Hepatocyte (in vitro differentiated cells): ENCODE data around the gene DAAM1. TPM values are rescaled to one million over a fixed set of nuclear protein-coding genes. Genes with fewer than 3 reads are reported as not detected.

ENCODE experiments used
- DNase-seq: peaks from one replicate; pipeline ENCODE4 v3.0.0-alpha.2; 2016; ENCODE audit warnings: low spot score
- H2AFZ ChIP-seq: fragments of 200-600 bp; sonication (generic); 2 replicates; pipeline ENCODE4 v1.6.0; 2016; ENCODE audit warnings: antibody characterized with exemption, mild to moderate bottlenecking
- H3K27ac ChIP-seq: fragments of 200-600 bp; sonication (generic); 2 replicates; pipeline ENCODE4 v1.5.1; 2016; ENCODE audit warnings: mild to moderate bottlenecking
- H3K27me3 ChIP-seq: fragments of 200-600 bp; sonication (generic); 2 replicates; pipeline ENCODE4 v1.6.1; 2016
- H3K36me3 ChIP-seq: fragments of 200-600 bp; sonication (generic); replicated peaks from 2 replicates; pipeline ENCODE4 v1.5.1; 2016; ENCODE audit warnings: low read depth; ENCODE audit not compliant: insufficient read depth
- H3K4me1 ChIP-seq: fragments of 200-600 bp; sonication (generic); 2 replicates; pipeline ENCODE4 v1.5.1; 2016; ENCODE audit warnings: mild to moderate bottlenecking, moderate library complexity; ENCODE audit not compliant: insufficient read depth
- H3K4me2 ChIP-seq: fragments of 200-600 bp; sonication (generic); 2 replicates; pipeline ENCODE4 v1.6.0; 2016
- H3K4me3 ChIP-seq: fragments of 200-600 bp; sonication (generic); 2 replicates; pipeline ENCODE4 v1.5.1; 2016; ENCODE audit warnings: mild to moderate bottlenecking
- H3K79me2 ChIP-seq: fragments of 200-600 bp; sonication (generic); 2 replicates; pipeline ENCODE4 v1.6.0; 2017; ENCODE audit warnings: mild to moderate bottlenecking
- H3K9me2 ChIP-seq: fragments of 200-600 bp; sonication (generic); replicated peaks from 2 replicates; pipeline ENCODE4 v1.6.0; 2017; ENCODE audit warnings: mild to moderate bottlenecking; ENCODE audit not compliant: insufficient read depth
- H3K9me3 ChIP-seq: fragments of 200-600 bp; sonication (generic); 2 replicates; pipeline ENCODE4 v1.5.1; 2016; ENCODE audit warnings: low read depth, mild to moderate bottlenecking
- H4K20me1 ChIP-seq: fragments of 200-600 bp; sonication (generic); 2 replicates; pipeline ENCODE4 v1.6.0; 2016; ENCODE audit warnings: mild to moderate bottlenecking; ENCODE audit not compliant: insufficient read depth, poor library complexity, severe bottlenecking
- EZH2 ChIP-seq: fragments of 200-600 bp; sonication (generic); IDR thresholded peaks from 2 replicates; pipeline ENCODE4 v1.6.1; 2016; ENCODE audit warnings: antibody characterized with exemption, mild to moderate bottlenecking, borderline replicate concordance
- EZH2phosphoT487 ChIP-seq: fragments of 200-600 bp; sonication (generic); IDR thresholded peaks from one replicate; pipeline ENCODE4 v1.6.1; 2018; ENCODE audit warnings: antibody characterized with exemption, mild to moderate bottlenecking, low read depth, moderate library complexity; ENCODE audit not compliant: unreplicated experiment, severe bottlenecking
- WGBS: methylation state at CpG from one replicate; pipeline ENCODE4 v1.1.6; 2016; ENCODE audit warnings: low lambda C conversion rate; ENCODE audit errors: missing lambda C conversion rate; 5-methylcytosine and 5-hydroxymethylcytosine counted together
- polyA plus RNA-seq: library from polyadenylated mRNA; unstranded; fragments of >200 nt; fragmentation: Nextera tagmentation; extraction: Ambion mirVana; gene quantifications from 2 replicates; pipeline ENCODE4 v1.2.1, GENCODE V29; 2016
- total RNA-seq: library from RNA; depleted of rRNA; stranded (reverse); fragments of >200 nt; gene quantifications from 2 replicates; pipeline ENCODE4 v1.2.3, GENCODE V29; 2014
- TF ChIP-seq, protein P1 (sequence below): fragments of 200-600 bp; sonication (generic); IDR thresholded peaks from 2 replicates; pipeline ENCODE4 v1.5.1; 2016; ENCODE audit warnings: antibody characterized with exemption, mild to moderate bottlenecking; ENCODE audit not compliant: poor library complexity

The DAAM1 gene
- total and polyA plus RNA-seq, 2 experiments from 2014 or later, result 21.6 to 23.7 TPM

GRCh38 chr14:59297071-59297776 lies 108.8 kb downstream of the DAAM1 start:
- Histone ChIP-seq H3K4me2 (no peak overlapping the region), H3K27me3 (no peaks in the 10 kb centered on the region), H4K20me1 (no peaks in the 10 kb centered on the region), H3K9me3 (no peaks in the 10 kb centered on the region), H3K9me2 (no peaks in the 10 kb centered on the region), H3K36me3 (no peaks in the 10 kb centered on the region), H3K4me3 (no peak overlapping the region), H3K27ac (no peak overlapping the region), H2AFZ (no peak overlapping the region), H3K79me2 (peaks cover 8% of the 10 kb centered on the region), H3K4me1 (peaks cover 23% of the 10 kb centered on the region)
- TF ChIP-seq, protein P1, sequence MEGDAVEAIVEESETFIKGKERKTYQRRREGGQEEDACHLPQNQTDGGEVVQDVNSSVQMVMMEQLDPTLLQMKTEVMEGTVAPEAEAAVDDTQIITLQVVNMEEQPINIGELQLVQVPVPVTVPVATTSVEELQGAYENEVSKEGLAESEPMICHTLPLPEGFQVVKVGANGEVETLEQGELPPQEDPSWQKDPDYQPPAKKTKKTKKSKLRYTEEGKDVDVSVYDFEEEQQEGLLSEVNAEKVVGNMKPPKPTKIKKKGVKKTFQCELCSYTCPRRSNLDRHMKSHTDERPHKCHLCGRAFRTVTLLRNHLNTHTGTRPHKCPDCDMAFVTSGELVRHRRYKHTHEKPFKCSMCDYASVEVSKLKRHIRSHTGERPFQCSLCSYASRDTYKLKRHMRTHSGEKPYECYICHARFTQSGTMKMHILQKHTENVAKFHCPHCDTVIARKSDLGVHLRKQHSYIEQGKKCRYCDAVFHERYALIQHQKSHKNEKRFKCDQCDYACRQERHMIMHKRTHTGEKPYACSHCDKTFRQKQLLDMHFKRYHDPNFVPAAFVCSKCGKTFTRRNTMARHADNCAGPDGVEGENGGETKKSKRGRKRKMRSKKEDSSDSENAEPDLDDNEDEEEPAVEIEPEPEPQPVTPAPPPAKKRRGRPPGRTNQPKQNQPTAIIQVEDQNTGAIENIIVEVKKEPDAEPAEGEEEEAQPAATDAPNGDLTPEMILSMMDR, result no peak
- TF ChIP-seq EZH2, result no peak
- no peak for TF ChIP-seq EZH2phosphoT487
- 72% methylated on average over 5 of the region's 5 CpGs for WGBS
- DNase-seq, result no peak

DNA sequence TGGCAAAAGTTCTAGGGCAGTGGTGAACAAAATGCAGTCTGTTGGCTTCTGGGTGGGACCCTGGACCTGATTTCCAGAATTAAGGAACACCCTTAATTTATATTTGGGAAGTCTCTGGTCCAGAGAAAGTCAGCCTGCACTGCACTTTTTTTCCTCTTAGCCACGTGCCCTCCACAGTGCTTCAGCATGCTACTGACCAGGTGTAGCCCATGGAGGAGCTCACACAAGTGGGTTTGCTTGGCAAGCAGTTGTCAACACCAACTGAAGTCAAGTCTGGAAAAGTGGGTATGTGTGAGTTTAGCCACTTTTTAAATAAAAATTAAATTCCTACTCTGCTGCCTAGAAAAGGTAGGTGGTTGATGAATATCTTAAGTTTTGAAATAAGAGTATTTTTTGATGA lies 111.3 kb downstream of the DAAM1 start:
- no peak for DNase-seq

DNA sequence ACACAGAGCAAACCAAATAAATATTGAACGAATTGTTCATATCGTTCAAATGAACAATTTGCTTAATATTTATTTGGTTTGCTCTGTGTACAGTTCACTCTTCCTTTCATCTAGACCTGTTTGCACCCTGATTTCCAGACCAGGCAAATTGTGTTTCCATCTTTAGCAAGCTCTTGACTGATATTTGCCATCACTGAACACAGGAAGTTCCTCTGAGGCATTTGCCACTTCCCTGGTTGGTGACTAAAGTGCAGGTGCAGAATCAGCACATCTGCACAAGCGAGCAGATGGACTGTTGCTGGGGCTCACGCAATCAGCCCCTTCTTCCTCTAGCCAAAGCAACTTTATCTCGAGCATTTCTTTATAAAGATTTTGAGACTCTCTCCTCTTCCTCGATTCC lies 112.9 kb downstream of the DAAM1 start:
- H3K4me2 ChIP-seq, result no peak overlapping the region
- TF ChIP-seq EZH2phosphoT487 (no peak), EZH2 (no peak)
- TF ChIP-seq, protein P1, result no peak
- no peak for DNase-seq
- no peaks in the 10 kb centered on the region for H4K20me1 ChIP-seq
- no peaks in the 10 kb centered on the region for H3K27me3 ChIP-seq
- peaks cover 16% of the 10 kb centered on the region for H3K4me1 ChIP-seq
- H3K36me3 ChIP-seq, result no peaks in the 10 kb centered on the region
- H2AFZ ChIP-seq, result no peak overlapping the region
- peaks cover 8% of the 10 kb centered on the region for H3K79me2 ChIP-seq
- no peak overlapping the region for H3K4me3 ChIP-seq
- no peaks in the 10 kb centered on the region for H3K9me3 ChIP-seq
- no peak overlapping the region for H3K27ac ChIP-seq
- no peaks in the 10 kb centered on the region for H3K9me2 ChIP-seq
- WGBS, result 92% methylated on average over 6 of the region's 6 CpGs

More for the DNA sequence above, 111.3 kb downstream of the DAAM1 start:
- Histone ChIP-seq H3K27me3 (no peaks in the 10 kb centered on the region), H3K4me1 (peaks cover 14% of the 10 kb centered on the region), H3K79me2 (peaks cover 8% of the 10 kb centered on the region), H3K4me3 (no peak overlapping the region), H3K27ac (no peak overlapping the region), H3K36me3 (no peaks in the 10 kb centered on the region), H4K20me1 (no peaks in the 10 kb centered on the region), H3K4me2 (no peak overlapping the region), H2AFZ (no peak overlapping the region), H3K9me2 (no peaks in the 10 kb centered on the region), H3K9me3 (no peaks in the 10 kb centered on the region)
- 87% methylated on average over 1 of the region's 1 CpG for WGBS
- TF ChIP-seq EZH2 (no peak), EZH2phosphoT487 (no peak)
- TF ChIP-seq, protein P1, result no peak
